Pancreas (tissue), 10 donors: Measurements from ENCODE around the gene SMCO2. TPM values are rescaled to one million over a fixed set of nuclear protein-coding genes. Genes with fewer than 3 reads are reported as not detected.

Experiments used
- ATAC-seq, 4 donors: fragments of 200-7000 bp; cut with Tn5 transposase; one replicate each; pipeline versions ENCODE4 v1.8.0 to v1.9.1; 2020; ENCODE audit warnings: mild to moderate bottlenecking in 4 of 4, moderate library complexity in 4 of 4
- DNase-seq, 6 donors: peaks; one replicate each; pipeline ENCODE4 v3.0.0-alpha.2; 2020
- FAIRE-seq: peaks from 2 replicates; lab custom pipeline; 2012; peaks lifted over from hg19 to GRCh38; lab: Jason Lieb, UNC
- H3K27ac ChIP-seq, 4 donors: fragments of 200-600 bp; sonication (generic); 1 replicate in 3 of 4; 2 replicates in 1 of 4; pipeline versions ENCODE4 v1.5.0 to v1.8.0; 2020
- H3K27me3 ChIP-seq, 4 donors: fragments of 200-600 bp; one replicate each; pipeline ENCODE4 v1.8.0; 2021
- H3K36me3 ChIP-seq, 3 donors: fragments of 200-600 bp; sonication (generic) in 1 of 3; one replicate each; pipeline versions ENCODE4 v1.5.0 to v1.8.0; 2020 to 2021
- H3K4me1 ChIP-seq, 3 donors: fragments of 200-600 bp; one replicate each; pipeline ENCODE4 v1.8.0; 2021
- H3K4me3 ChIP-seq, 4 donors: fragments of 200-600 bp; sonication (generic) in 2 of 4; one replicate each; pipeline versions ENCODE4 v1.5.0 to v1.8.0; 2020 to 2021
- H3K9me3 ChIP-seq, 4 donors: fragments of 200-600 bp; one replicate each; pipeline ENCODE4 v1.8.0; 2021
- CTCF ChIP-seq, 4 donors: fragments of 200-600 bp; sonication (generic) in 3 of 4; IDR thresholded peaks; one replicate each; pipeline versions ENCODE4 v1.5.0 to v1.8.0; 2021; ENCODE audit warnings: antibody characterized with exemption in 4 of 4
- WGBS, 2 donors: extraction: QIAGEN DNeasy Blood & Tissue Kit; methylation state at CpG; one replicate each; pipeline ENCODE4 v1.1.7; 2013; 5-methylcytosine and 5-hydroxymethylcytosine counted together
- intact Hi-C, 3 donors: fragments of 100-400 bp; cut with DNase I; formaldehyde crosslinking; loops; one replicate each; pipeline versions ENCODE4 v1.11.1 to v1.14.2; 2022
- polyA plus RNA-seq, 2 donors: library from polyadenylated mRNA; stranded (reverse); fragments of 200-250 nt; gene quantifications; one replicate each; pipeline ENCODE4 v1.2.3, GENCODE V29; 2013
- total RNA-seq, 6 donors: library from RNA; stranded (reverse); fragmentation: NEBNext Ultra II Directional in 4 of 6; extraction: Animal tissue kit (Norgen Biotek cat#: 25700) in 4 of 6; gene quantifications; one replicate each; pipeline versions ENCODE4 v1.2.1 to v1.2.4, GENCODE V29; 2021 to 2023
- donor health status: healthy with polysubstance abuse.
- donor health status: DM: no; HTN: no; CAD: no; lungs with moderate emphysema.
- donor health status: DM: no; HTN: no; CAD: no.
- donor health status: control.
- donor health status: control.
- donor health status: Bipolar disorder and iron deficiency.
- donor health status: DM: yes; HTN: yes; CAD: no.
- donor health status: DM: no; HTN: no; CAD: no.
- donor health status: DM: no; HTN: no; CAD: no.
- donor health status: DM: yes; HTN: yes; CAD: no.

The SMCO2 gene
- total and polyA plus RNA-seq, 8 donors: 0.28 to 0.50 (median 0.35) TPM; not detected in 5

DNA sequence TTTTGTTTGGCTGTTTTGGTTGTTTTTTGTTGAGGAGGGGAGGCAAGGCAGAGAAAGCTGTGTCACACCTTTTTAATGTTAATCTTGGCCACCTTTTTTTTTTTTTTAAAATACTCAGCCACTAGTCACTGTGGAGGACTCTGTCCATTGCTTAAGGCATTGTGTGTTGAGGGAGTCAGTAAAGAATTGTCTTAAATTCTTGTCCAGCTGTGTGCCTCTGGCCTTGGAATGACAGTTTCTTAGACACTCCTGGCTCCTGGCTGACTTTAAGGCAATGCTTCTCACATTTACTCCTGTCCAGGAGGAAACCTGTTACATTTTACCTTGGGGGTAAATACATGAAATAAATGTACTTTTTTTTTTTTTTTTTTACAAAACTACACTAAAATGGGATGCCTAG, 18.1 kb upstream of the SMCO2 start:
- Histone ChIP-seq H3K27ac (no peak overlapping the region), H3K9me3 (no peaks in the 10 kb centered on the region), H3K4me3 (no peak overlapping the region), H3K4me1 (no peaks in the 10 kb centered on the region), H3K36me3 (no peaks in the 10 kb centered on the region), H3K27me3 (no peaks in the 10 kb centered on the region)
- TF ChIP-seq CTCF (IDR thresholded peaks at IDR 0.05): no peak
- no peak for DNase-seq
- no peak for FAIRE-seq
- ATAC-seq: no peak
- intact Hi-C loops: no loop called here

DNA sequence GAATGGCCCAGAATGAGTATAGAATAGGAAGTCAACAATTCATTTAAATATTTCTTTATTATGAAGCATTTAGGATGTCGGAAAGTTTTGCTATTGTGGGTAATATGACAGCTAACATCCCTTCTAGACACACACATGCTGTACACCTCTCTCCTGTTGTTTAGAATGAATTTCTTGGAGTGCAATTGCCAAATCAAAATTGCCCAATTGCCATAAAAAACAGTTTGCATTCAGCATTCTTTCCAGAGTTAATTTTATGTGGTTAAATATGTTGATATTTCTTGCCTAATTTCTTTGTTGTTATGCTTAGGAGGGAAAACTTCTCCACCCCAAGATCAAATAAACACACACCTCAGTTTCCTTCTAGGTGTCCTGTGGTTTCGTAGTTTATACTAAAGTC, 16.9 kb upstream of the SMCO2 start:
- H3K36me3 ChIP-seq: no peaks in the 10 kb centered on the region
- no peak for DNase-seq
- H3K4me1 ChIP-seq: no peaks in the 10 kb centered on the region
- intact Hi-C loops: loop anchor here in 2 of 3 donors (10.0 kb wide), 2 partner anchors 95 to 225 kb away; partner anchors contain the start of gene PPFIBP1 (in 1 of the 2)
- no peaks in the 10 kb centered on the region for H3K27me3 ChIP-seq
- TF ChIP-seq CTCF (IDR thresholded peaks at IDR 0.05): no peak
- H3K9me3 ChIP-seq: no peaks in the 10 kb centered on the region
- H3K27ac ChIP-seq: no peak overlapping the region
- H3K4me3 ChIP-seq: no peak overlapping the region
- WGBS, 2 donors: 86 to 89% methylated on average over 2 of the region's 2 CpGs
- ATAC-seq: no peak
- FAIRE-seq: no peak

GRCh38 chr12:27431185-27431584, 15.4 kb upstream of the SMCO2 start:
- intact Hi-C loops: loop anchor here in 2 of 3 donors (10.0 kb wide), 2 partner anchors 94 to 224 kb away; partner anchors contain the start of gene PPFIBP1 (in 1 of the 2)
- H3K36me3 ChIP-seq: no peaks in the 10 kb centered on the region
- ATAC-seq: no peak

DNA sequence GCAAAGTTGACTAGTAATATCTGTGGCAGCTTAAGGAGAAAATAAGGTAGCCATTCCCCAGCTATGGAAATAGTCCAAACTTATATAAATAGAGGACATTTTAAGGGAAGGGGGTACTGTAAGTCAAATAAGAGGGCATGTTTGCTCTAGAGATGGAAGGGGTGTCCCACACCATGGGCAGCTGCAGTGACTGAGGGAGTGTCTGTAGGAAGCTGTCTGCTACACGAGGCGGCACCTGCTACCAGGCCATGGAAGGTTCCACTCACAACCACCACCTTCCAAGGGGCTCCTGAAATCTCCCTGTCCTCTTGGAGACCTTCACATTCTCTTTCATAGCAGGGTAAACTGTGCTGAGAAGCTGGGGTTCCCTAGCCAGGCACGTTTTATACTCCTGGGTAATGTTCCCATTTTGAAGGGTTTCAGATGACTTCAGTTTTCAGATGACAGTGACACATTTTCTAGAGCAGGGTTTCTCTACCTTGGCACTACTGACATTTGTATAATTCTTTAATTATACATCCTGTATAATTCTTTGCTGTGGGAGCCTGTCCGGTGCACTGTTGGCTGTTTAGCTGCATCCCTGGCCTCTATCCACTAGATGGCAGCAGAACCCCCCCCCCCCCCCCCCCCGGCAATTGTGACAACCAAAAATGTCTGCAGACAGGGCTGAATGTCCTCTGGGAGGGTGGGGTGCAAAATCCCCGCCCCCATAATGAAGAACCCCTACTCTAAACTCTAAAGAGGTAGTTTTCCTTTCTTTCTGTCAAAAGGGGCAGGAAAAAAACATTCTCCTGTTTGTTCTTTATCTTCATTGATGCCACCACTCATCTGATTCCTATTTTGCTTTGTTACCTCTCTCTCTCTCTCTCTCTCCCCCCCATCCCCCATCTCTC, 11.6 kb upstream of the SMCO2 start:
- H3K27me3 ChIP-seq: no peaks in the 10 kb centered on the region
- no peaks in the 10 kb centered on the region for H3K4me1 ChIP-seq
- FAIRE-seq: no peak
- intact Hi-C loops: loop anchor here in 2 of 3 donors (10.0 kb wide), 2 partner anchors 90 to 220 kb away; partner anchors contain the start of gene PPFIBP1 (in 1 of the 2)
- TF ChIP-seq CTCF (IDR thresholded peaks at IDR 0.05): peak in 3 of 4 donors; percentile 12 to 52 (median 41)
- H3K9me3 ChIP-seq: no peaks in the 10 kb centered on the region
- WGBS, 2 donors: 43% methylated on average over 5 of the region's 6 CpGs
- H3K36me3 ChIP-seq: no peaks in the 10 kb centered on the region
- no peak overlapping the region for H3K27ac ChIP-seq
- DNase-seq: peak in 1 of 6 donors; percentile 13
- no peak overlapping the region for H3K4me3 ChIP-seq
- peak; percentile 46 to 75 (median 64) for ATAC-seq

More at GRCh38 chr12:27431185-27431584, 15.4 kb upstream of the SMCO2 start:
- H3K4me3 ChIP-seq: no peak overlapping the region
- H3K9me3 ChIP-seq: no peaks in the 10 kb centered on the region
- DNase-seq: no peak
- no peak for FAIRE-seq
- H3K27ac ChIP-seq: no peak overlapping the region
- H3K4me1 ChIP-seq: no peaks in the 10 kb centered on the region
- TF ChIP-seq CTCF (IDR thresholded peaks at IDR 0.05): no peak
- 88 to 97% methylated on average over 4 of the region's 4 CpGs for WGBS, 2 donors
- no peaks in the 10 kb centered on the region for H3K27me3 ChIP-seq

GRCh38 chr12:27436029-27436428, 10.5 kb upstream of the SMCO2 start:
- Histone ChIP-seq H3K4me1 (no peaks in the 10 kb centered on the region), H3K27ac (no peak overlapping the region), H3K4me3 (no peak overlapping the region), H3K36me3 (no peaks in the 10 kb centered on the region), H3K27me3 (no peaks in the 10 kb centered on the region), H3K9me3 (no peaks in the 10 kb centered on the region)
- FAIRE-seq (no peak), ATAC-seq (no peak), DNase-seq (no peak)
- no peak for TF ChIP-seq CTCF (IDR thresholded peaks at IDR 0.05)
- intact Hi-C loops: loop anchor here in 2 of 3 donors (10.0 kb wide), 2 partner anchors 89 to 219 kb away; partner anchors contain the start of gene PPFIBP1 (in 1 of the 2)
